Panc1 (cell line): Measurements from ENCODE around the gene POLR1C.

Experiments
- CTCF ChIP-seq: fragments of 450-650 bp; IDR thresholded peaks from 2 replicates; pipeline ENCODE4 v1.5.1; 2017; ENCODE audit warnings: mild to moderate bottlenecking
- POLR2AphosphoS5 ChIP-seq: IDR thresholded peaks from 2 replicates; pipeline ENCODE4 v1.6.1; 2012; ENCODE audit warnings: mild to moderate bottlenecking, low read depth, low read length, moderate library complexity
- REST ChIP-seq, 2 experiments: IDR thresholded peaks; 2 replicates each; pipeline ENCODE4 v1.6.1; 2011 to 2012; ENCODE audit warnings: low read depth in 2 of 2, control low read depth in 1 of 2, low read length in 1 of 2, mild to moderate bottlenecking in 1 of 2, moderate library complexity in 1 of 2; ENCODE audit not compliant: insufficient read depth in 1 of 2
- SIN3A ChIP-seq: IDR thresholded peaks from 2 replicates; pipeline ENCODE4 v1.6.1; 2012; ENCODE audit warnings: low read depth, mild to moderate bottlenecking, low read length, moderate library complexity, borderline replicate concordance; ENCODE audit not compliant: insufficient read depth
- TCF7L2 ChIP-seq: IDR thresholded peaks from 2 replicates; pipeline ENCODE4 v1.6.1; 2011; ENCODE audit warnings: mild to moderate bottlenecking, low read depth, low read length, inconsistent platforms

GRCh38 chr6:43523284-43523683 lies 6.4 kb downstream of the POLR1C start:
- TF ChIP-seq REST (IDR thresholded peaks at IDR 0.05; ENCODE audit: insufficient read depth in 1 of 2, low read depth in 2 of 2, low read length in 1 of 2) (no peak), SIN3A (no peak), CTCF (no peak), POLR2AphosphoS5 (no peak), TCF7L2 (no peak)
